NCI-H2227 (cell line): ENCODE measurements around the gene RABEP1.
A peak's percentile ranks its signal among the peaks of the same experiment; 100 is the strongest.
"Not testable (repeated sequence)": the region's sequence is repeated elsewhere in the genome, so short reads cannot be mapped to it uniquely, and the experiment has no call there.

Experiments used
- DNase-seq: peaks from one replicate; lab custom pipeline; 2025; ENCODE audit not compliant: unreplicated experiment; lab: John Stamatoyannopoulos, UW

Gene RABEP1

DNA sequence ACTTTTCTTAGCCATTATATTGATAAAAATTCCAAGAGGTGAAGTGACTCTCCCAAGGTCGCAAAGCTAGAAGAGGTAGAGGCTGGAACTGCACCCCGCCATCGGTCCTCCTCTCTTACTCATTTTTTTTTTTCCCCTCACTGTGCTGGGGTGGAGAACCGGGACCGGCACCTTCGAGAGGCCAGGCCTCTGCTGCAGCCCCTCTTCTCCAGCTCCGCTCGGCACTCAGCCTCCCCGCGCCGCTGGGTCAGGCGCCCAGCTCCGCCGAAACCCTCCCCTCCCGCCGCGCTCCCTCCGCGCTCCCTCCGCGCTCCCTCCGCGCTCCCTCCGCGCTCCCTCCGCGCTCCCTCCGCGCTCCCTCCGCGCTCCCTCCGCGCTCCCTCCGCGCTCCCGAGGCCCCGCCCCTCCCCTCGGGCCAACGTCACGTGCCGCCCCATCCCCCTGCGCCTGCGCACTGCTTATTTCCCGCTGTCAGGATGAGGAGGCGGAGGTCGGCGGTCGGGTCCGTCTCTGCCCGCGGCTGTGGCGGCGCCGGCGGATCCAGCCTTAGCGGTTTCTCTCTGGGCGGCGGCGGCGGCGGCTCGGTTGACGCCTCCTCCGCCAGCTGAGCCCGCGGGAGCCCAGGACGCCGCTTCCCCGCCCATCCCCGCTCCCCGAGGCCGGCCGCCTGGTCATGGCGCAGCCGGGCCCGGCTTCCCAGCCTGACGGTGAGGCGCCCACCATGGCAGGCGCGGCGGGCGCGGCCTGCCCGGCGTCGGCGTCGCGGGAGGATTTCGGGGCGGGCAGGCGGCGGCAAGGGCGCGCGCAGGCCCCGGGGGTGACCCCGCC is at the start of gene RABEP1:
TSS of gene RABEP1 (plus strand) at position 471 of the 828 bp plus-strand sequence. CDS start at position 674, 203 bp downstream.
- peak; percentile 89 for DNase-seq

DNA sequence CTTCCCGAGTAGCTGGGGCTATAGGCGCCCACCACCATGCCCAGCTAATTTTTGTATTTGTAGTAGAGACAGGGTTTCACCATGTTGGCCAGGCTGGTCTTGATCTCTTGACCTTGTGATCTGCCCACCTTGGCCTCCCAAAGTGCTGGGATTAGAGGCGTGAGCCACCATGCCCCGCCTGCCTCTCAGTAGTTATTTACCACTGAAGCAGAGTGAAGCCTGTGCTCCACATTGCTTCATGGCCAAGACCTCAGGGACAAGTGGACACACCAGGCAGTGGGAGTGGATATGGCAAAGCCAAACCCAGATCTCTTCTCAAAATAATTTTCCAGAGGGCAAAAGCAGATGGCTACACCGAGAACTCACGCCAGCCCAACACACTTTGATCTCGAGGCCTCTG is 48.6 kb upstream of the RABEP1 start:
- not testable (repeated sequence) for DNase-seq

GRCh38 chr17:5234645-5235576 is 47.2 kb upstream of the RABEP1 start, which contains the start of gene SCIMP:
TSS of gene SCIMP (minus strand) at chr17:5234860. CDS start at chr17:5234755, 105 bp downstream.
- DNase-seq: no peak

DNA sequence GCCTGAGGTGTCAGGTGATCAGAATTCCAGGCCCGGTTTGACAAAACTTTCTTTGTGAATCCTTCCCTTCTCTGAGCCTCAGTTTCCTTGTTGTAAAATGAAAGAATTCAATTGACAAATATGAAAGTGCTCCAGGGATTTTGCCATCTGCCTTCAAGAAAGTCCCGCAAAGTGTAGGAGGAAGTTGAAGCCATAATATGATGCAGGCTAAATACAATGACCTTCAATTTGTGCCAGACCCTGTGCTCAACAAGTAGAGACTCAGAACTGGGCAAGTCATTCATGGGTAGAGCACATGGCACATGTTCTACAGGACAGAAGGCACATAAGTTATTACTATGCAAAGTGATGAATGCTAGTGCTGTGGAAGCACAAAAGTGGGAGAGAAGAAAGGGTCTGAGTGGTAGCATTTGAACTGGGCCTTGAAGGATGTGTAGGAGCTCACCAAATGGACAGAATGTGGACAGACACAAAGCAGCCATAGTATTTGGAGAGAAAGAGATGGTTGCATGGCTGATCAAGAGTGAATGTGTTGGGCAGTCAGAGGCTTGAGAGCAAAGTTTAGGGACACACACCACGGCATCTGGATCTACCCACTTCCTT is 45.0 kb upstream of the RABEP1 start:
- DNase-seq: no peak

DNA sequence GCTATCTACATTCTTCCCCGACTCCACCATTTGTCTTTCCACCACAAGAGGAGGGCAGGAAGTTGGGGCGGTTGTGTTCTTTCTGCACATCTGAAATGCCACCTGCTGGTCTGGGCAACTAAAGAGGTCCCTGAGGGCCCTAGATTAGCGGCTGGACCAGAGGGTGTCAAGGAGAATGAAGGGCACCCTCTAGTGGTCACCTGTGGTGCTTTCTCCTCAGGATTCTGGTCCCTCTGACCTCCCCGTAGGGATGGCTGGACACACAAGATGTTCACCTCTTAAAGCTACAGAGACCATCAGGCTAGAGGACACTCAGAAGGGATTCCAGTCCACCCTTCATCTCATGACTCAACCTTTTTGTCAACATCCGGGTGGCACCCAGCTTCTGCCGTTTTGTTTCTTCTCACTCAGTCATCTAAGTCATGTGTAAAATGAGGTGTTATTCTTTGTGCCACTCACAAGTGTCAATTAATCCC is 44.5 kb upstream of the RABEP1 start:
- no peak for DNase-seq

DNA sequence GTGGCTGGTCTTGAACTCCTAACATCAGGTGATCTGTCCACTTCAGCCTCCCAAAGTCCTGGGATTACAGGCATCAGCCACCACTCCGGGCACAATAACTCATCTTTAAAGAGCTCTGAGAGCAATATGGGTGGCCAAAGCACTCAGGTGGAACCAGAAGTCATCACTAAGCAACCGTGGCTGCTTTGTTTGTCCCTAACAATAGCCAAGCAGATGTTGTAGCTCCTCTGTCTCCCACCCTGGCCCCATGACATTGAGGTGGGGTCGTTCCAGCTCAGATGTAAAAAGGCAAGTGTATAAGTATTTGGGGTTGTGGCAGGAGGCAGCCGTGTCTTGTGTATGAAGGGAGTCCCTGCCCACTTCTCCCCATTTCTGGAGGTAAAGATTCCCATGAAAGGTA is 43.8 kb upstream of the RABEP1 start:
- no peak for DNase-seq

GRCh38 chr17:5239769-5240168 is 42.3 kb upstream of the RABEP1 start:
- not testable (repeated sequence) for DNase-seq

GRCh38 chr17:5241861-5242671 is 40.0 kb upstream of the RABEP1 start:
- no peak for DNase-seq

DNA sequence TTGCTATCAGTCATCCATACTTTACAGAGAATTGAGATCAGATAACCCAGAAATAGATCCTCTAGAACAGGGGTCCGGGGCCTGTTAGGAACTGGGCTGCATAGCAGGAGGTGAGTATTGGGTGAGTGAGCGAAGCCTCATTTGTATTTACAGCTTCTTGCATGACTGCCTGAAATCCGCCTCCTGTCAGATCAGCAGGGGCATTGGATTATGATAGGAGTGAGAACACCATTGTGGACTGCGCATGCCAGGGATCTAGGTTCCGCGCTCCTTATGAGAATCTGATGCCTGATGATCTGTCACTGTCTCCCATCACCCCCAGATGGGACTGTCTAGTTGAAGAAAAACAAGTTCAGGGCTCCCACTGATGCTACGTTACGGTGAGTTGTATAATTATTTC is 34.5 kb upstream of the RABEP1 start:
- DNase-seq: no peak

- no peak for DNase-seq
These were observed 33.1 kb upstream of the RABEP1 start for GRCh38 chr17:5248821-5249479.

GRCh38 chr17:5249615-5250014 is 32.5 kb upstream of the RABEP1 start:
- DNase-seq: peak; percentile 56

GRCh38 chr17:5254414-5254813 is 27.7 kb upstream of the RABEP1 start:
- DNase-seq: no peak

- no peak for DNase-seq
These were observed 27.1 kb upstream of the RABEP1 start for GRCh38 chr17:5254903-5255521.

DNA sequence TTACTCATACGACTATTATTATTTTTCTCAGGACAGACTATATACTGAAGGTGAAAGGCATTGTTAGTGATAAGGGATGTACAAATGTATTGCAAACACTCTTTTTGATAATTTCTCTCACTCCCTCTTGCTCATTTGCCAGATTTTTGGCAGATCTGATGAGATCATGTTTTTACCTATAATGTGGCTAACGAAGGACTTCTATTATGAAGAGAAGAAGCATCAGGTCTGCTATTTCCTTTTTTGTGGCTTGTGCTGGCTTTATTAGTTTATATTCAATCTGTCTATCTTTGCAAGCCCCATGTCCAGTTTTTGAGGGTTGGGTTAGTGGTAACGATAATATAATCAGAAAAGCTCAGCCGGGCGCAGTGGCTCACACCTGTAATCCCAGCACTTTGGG is 25.0 kb upstream of the RABEP1 start:
- DNase-seq: no peak

- DNase-seq: no peak
These were observed 21.5 kb upstream of the RABEP1 start for GRCh38 chr17:5260542-5260941.

GRCh38 chr17:5262416-5262991 is 19.6 kb upstream of the RABEP1 start:
- DNase-seq: no peak

- no peak for DNase-seq
These were observed 18.6 kb upstream of the RABEP1 start for GRCh38 chr17:5263441-5263840.

DNA sequence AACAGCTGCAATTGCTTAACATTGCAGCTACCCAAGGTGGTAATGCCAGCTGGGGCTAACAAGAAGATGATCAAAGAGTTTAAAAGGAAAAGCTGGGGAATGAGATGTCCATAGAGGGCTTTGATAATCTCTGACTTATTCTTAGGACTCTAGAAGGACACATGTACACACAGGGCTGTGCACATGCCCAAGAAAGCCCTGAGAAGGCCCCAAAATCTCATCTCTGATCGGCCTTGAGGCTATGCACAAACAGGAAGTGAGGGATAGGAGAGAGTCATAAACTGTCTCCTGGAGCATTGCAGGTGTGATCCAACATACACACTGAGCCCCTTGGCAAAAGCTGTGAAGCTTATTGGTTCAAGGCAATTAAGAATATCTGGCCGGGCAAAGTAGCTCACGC is 17.2 kb upstream of the RABEP1 start:
- no peak for DNase-seq
